ENCODE results near the gene NUP93.
A peak's percentile ranks its signal among the peaks of the same experiment; 100 is the strongest.

Gene NUP93

DNA sequence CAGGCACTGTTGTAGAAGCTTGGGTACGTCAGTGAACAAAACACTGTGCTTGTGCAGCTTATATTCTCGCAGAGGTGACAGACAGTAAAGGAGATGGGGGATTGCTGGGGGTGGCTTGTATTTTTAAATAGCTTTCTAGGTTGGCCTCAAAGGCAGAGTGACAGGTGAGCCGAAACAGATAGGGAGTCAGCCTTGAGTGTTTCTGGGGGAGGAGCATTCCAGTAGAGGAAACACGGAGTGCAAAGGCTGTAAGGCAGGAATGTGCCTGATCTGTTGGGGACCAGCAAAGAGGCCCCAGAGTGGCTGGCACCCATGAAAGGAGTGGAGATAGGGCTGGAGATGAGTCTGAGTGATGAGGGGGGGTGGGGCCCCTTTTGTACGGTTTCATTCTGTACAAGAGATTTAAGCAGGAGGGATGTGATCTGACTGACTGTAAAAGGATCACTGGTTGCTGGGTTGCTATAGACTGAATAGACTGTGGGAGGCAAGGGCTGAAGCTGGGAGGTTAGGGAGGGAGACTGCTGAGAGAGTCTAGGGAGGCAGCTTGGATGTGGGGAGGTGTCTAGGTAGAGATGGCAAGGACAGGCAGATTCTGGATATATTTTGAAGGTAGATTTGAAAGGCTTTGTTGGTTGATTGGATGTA is 15.2 kb downstream of the NUP93 start:
- TF ChIP-seq FOXP2 (optimal IDR thresholded peaks at IDR 0.05; ENCODE audit: control extremely low read depth, extremely low read length, insufficient read depth) (no peak), POLR2AphosphoS5 (IDR thresholded peaks at IDR 0.05; ENCODE audit: borderline replicate concordance, low read depth, low read length) (no peak), EZH2 (IDR thresholded peaks at IDR 0.05) (no peak)
- Histone ChIP-seq H3K36me3 (ENCODE audit: insufficient read depth, low read length) (no peaks in the 10 kb centered on the region), H3K27ac (no peak overlapping the region), H3K9me3 (ENCODE audit: low read depth, low read length) (no peaks in the 10 kb centered on the region), H3K9ac (ENCODE audit: insufficient read length) (no peak overlapping the region), H3K4me3 (no peak overlapping the region)
- DNase-seq (ENCODE audit: low read depth, low spot score) = no peak

- Histone ChIP-seq H3K4me3 (no peak overlapping the region), H3K36me3 (ENCODE audit: insufficient read depth, low read length) (no peaks in the 10 kb centered on the region), H3K9ac (ENCODE audit: insufficient read length) (no peak overlapping the region), H3K9me3 (ENCODE audit: low read depth, low read length) (no peaks in the 10 kb centered on the region), H3K27ac (no peak overlapping the region)
- no peak for TF ChIP-seq POLR2AphosphoS5 (IDR thresholded peaks at IDR 0.05; ENCODE audit: borderline replicate concordance, low read depth, low read length)
- TF ChIP-seq EZH2 (IDR thresholded peaks at IDR 0.05) = no peak
- TF ChIP-seq FOXP2 (optimal IDR thresholded peaks at IDR 0.05; ENCODE audit: control extremely low read depth, extremely low read length, insufficient read depth) = no peak
- no peak for DNase-seq (ENCODE audit: low read depth, low spot score)
Observed at GRCh38 chr16:56747486-56748045, 17.6 kb downstream of the NUP93 start.

DNA sequence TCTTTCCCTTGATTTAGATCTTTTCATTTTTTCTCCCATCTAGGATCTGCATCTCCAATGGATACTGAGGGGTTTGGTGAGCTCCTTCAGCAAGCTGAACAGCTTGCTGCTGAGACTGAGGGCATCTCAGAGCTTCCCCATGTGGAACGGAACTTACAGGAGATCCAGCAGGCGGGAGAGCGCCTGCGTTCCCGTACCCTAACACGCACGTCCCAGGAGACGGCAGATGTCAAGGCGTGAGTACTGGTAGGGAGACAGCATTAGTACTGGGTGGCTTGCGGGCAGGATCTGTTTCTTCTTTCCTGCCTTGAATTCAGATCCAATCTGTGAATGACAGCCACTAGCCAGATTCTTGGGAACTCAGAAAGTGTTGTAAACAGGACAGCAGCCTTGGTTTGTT is 18.3 kb downstream of the NUP93 start:
- Histone ChIP-seq H3K4me3 (no peak overlapping the region), H3K27ac (no peak overlapping the region), H3K36me3 (ENCODE audit: insufficient read depth, low read length) (no peaks in the 10 kb centered on the region), H3K9ac (ENCODE audit: insufficient read length) (no peak overlapping the region), H3K9me3 (ENCODE audit: low read depth, low read length) (no peaks in the 10 kb centered on the region)
- TF ChIP-seq POLR2AphosphoS5 (IDR thresholded peaks at IDR 0.05; ENCODE audit: borderline replicate concordance, low read depth, low read length) (no peak), FOXP2 (optimal IDR thresholded peaks at IDR 0.05; ENCODE audit: control extremely low read depth, extremely low read length, insufficient read depth) (no peak), EZH2 (IDR thresholded peaks at IDR 0.05) (no peak)
- DNase-seq (ENCODE audit: low read depth, low spot score) = no peak

DNA sequence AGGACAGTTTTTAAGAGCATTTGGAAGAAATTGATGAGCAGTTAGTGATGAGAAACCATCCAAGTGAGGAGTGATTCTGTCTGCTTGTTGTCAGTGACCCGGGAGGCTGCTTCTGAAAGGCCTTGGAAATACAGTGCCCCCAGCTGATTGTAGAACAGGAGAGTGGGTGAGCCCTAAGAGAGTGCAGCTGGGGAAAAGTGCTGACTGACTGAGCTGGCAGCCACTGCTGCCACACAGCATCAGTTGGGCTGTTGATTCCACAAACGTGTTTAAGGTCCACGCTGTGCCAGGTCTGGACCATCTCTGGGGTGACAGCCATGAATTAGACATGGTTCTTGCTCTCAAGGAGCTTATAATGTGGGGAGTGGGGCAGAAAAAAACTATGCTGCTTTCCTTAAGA is 18.9 kb downstream of the NUP93 start:
- Histone ChIP-seq H3K36me3 (ENCODE audit: insufficient read depth, low read length) (no peaks in the 10 kb centered on the region), H3K27ac (no peak overlapping the region), H3K4me3 (no peak overlapping the region), H3K9ac (ENCODE audit: insufficient read length) (no peak overlapping the region), H3K9me3 (ENCODE audit: low read depth, low read length) (no peaks in the 10 kb centered on the region)
- no peak for DNase-seq (ENCODE audit: low read depth, low spot score)
- TF ChIP-seq FOXP2 (optimal IDR thresholded peaks at IDR 0.05; ENCODE audit: control extremely low read depth, extremely low read length, insufficient read depth) (no peak), EZH2 (IDR thresholded peaks at IDR 0.05) (no peak), POLR2AphosphoS5 (IDR thresholded peaks at IDR 0.05; ENCODE audit: borderline replicate concordance, low read depth, low read length) (no peak)

DNA sequence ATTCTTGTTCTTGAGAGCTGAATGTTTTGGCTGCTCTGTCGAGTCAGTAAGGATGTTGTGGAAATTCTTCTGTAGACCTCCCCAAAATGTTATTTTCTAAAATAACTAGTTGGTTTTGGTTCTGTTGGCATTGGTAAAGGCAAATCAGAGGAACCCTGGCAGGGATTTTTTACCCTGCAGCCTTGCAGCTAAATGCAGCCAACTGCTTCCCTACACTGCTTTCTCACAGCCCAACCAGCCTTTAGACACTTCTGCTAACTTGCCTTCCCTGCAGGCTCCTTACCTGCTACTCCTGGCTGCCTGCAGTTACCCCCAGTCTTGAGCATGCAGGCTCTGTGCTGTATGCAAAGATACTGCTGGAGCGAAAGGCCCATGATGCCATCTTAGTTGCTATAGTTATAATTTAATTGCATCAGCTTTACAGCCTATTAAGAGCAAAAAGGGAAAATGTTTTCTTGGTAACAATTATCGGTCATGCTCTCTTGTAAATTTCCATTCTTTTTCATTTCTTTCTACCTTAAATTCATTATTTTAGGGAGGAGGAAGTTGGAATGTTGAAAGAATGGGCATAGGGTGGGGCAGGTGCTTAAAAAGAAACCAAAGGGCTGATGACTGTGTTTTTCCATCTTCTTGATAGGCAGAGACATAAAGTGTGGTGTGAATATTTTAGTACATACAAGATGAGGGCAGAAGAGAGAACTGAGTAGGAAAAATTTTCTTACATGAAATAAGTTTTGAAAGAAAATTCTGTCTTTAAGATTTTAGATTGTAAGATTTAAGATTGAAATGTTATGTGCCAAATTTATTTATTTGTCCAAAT is 20.0 kb downstream of the NUP93 start:
- Histone ChIP-seq H3K9me3 (ENCODE audit: low read depth, low read length) (no peaks in the 10 kb centered on the region), H3K36me3 (ENCODE audit: insufficient read depth, low read length) (no peaks in the 10 kb centered on the region), H3K4me3 (no peak overlapping the region), H3K27ac (peak overlapping the region; percentile 67; the same call in 1 of the 2 replicates), H3K9ac (ENCODE audit: insufficient read length) (no peak overlapping the region)
- TF ChIP-seq EZH2 (IDR thresholded peaks at IDR 0.05) (no peak), POLR2AphosphoS5 (IDR thresholded peaks at IDR 0.05; ENCODE audit: borderline replicate concordance, low read depth, low read length) (no peak), FOXP2 (optimal IDR thresholded peaks at IDR 0.05; ENCODE audit: control extremely low read depth, extremely low read length, insufficient read depth) (no peak)
- DNase-seq (ENCODE audit: low read depth, low spot score) = no peak

DNA sequence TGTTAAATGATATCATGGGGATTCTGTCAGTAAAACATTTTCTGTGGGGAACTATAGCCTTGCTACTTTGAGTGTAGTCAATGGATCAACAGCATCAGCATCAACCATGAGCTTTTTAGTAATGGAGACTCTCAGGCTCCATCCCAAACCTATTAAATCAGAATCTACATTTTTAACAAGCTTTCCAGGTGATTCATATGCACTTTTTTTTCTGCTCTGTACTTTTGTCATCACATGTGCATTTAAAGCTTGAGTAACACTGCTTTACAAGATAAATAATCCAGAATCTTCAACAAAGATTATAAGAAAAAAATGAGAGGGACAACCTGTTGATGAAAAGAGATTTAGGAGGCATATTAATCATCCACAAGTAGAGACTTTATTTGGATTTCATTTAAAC is 23.5 kb downstream of the NUP93 start:
- no peak overlapping the region for H3K9ac ChIP-seq (ENCODE audit: insufficient read length)
- no peak overlapping the region for H3K4me3 ChIP-seq
- H3K9me3 ChIP-seq (ENCODE audit: low read depth, low read length) = no peaks in the 10 kb centered on the region
- H3K36me3 ChIP-seq (ENCODE audit: insufficient read depth, low read length) = no peaks in the 10 kb centered on the region
- H3K27ac ChIP-seq = no peak overlapping the region
- no peak for DNase-seq (ENCODE audit: low read depth, low spot score)
- TF ChIP-seq POLR2AphosphoS5 (IDR thresholded peaks at IDR 0.05; ENCODE audit: borderline replicate concordance, low read depth, low read length) (no peak), EZH2 (IDR thresholded peaks at IDR 0.05) (no peak), FOXP2 (optimal IDR thresholded peaks at IDR 0.05; ENCODE audit: control extremely low read depth, extremely low read length, insufficient read depth) (no peak)

DNA sequence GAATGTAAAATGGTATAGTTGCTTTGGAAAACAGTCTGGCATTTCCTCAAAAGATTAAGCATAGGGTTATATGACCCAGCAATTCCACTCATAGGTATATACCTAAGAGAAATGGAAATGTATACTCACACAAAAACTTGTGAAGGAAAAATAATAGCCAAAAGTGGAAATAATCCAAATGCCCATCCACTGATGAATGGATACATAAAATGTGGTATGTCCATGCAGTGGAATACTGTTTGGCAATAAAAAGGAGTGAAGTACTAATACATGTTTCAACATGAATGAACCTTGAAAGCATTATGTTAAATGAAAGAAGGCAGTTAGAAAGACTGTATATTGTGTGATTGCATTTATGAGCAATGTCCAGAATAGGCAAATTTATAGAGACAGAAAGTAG is 25.1 kb downstream of the NUP93 start:
- Histone ChIP-seq H3K4me3 (no peak overlapping the region), H3K27ac (no peak overlapping the region), H3K36me3 (ENCODE audit: insufficient read depth, low read length) (peaks cover 2% of the 10 kb centered on the region; the same call in 1 of the 2 replicates), H3K9me3 (ENCODE audit: low read depth, low read length) (no peaks in the 10 kb centered on the region), H3K9ac (ENCODE audit: insufficient read length) (no peak overlapping the region)
- TF ChIP-seq FOXP2 (optimal IDR thresholded peaks at IDR 0.05; ENCODE audit: control extremely low read depth, extremely low read length, insufficient read depth) (no peak), POLR2AphosphoS5 (IDR thresholded peaks at IDR 0.05; ENCODE audit: borderline replicate concordance, low read depth, low read length) (no peak)
- DNase-seq (ENCODE audit: low read depth, low spot score) = no peak

DNA sequence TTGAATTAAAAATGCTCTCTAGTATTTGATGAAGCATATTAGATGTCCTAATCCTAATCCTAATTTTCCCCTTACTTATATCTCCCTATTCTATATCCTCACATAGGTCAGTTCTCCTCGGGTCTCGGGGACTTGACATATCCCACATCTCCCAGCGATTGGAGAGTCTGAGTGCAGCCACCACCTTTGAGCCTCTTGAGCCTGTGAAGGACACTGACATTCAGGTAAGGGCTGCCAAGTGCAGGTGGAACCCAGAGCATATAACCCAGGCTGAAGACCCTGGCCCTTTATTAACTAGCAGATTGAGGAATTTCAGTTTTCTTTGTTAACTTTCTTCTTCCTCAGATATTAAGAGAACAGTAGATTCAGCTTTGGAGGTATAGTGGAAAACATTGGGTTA is 28.5 kb downstream of the NUP93 start:
- Histone ChIP-seq H3K36me3 (ENCODE audit: insufficient read depth, low read length) (peaks cover 4% of the 10 kb centered on the region; the same call in 1 of the 2 replicates), H3K9ac (ENCODE audit: insufficient read length) (no peak overlapping the region), H3K27ac (no peak overlapping the region), H3K4me3 (no peak overlapping the region), H3K9me3 (ENCODE audit: low read depth, low read length) (no peaks in the 10 kb centered on the region)
- DNase-seq (ENCODE audit: low read depth, low spot score) = no peak
- no peak for TF ChIP-seq POLR2AphosphoS5 (IDR thresholded peaks at IDR 0.05; ENCODE audit: borderline replicate concordance, low read depth, low read length)
- TF ChIP-seq EZH2 (IDR thresholded peaks at IDR 0.05) = no peak
- TF ChIP-seq FOXP2 (optimal IDR thresholded peaks at IDR 0.05; ENCODE audit: control extremely low read depth, extremely low read length, insufficient read depth) = no peak
